GM23248 (cell line): ENCODE measurements around the gene PPP1CC.

Source experiments
- EZH2 ChIP-seq: fragments of 200-600 bp; sonication (generic); IDR thresholded peaks from 2 replicates; pipeline ENCODE4 v1.6.1; 2018; ENCODE audit warnings: antibody characterized with exemption, mild to moderate bottlenecking; ENCODE audit not compliant: insufficient read depth, poor library complexity, severe bottlenecking
- EZH2phosphoT487 ChIP-seq: fragments of 200-600 bp; sonication (generic); IDR thresholded peaks from 2 replicates; pipeline ENCODE4 v1.6.1; 2018; ENCODE audit warnings: antibody characterized with exemption, moderate library complexity, mild to moderate bottlenecking, low read depth; ENCODE audit not compliant: insufficient read depth

DNA sequence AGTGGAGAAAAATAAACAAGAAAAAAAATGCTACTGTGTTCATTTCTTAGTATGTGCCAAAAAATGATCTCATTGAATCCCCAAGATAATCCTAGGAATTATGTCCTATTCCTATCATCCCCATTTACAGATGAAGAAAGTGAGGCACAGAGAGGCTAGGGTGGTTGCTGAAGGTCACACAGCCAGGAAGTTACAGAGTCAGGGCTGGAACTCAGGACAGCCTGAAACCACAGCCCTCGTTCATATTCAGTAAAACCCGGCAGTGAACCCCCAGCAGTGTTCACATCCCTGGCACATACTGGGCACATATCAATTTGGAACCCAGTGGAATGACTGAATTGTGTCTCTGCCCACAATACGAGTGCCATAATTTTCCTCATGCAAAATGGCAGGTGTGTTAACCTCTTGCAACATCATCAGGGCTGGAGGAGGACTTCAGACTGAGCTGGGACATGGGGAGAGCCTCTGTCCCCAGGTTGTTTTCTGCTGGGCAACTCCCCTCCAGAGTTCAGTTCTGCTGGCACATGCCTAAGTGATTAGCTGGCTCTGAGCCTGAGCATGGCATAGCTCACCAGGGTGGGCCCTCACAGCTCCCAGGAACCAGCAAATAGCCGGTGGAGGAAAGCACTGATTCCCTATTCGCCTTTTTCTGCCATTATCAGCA is 2.0 kb upstream of the PPP1CC start:
- TF ChIP-seq EZH2 (no peak), EZH2phosphoT487 (no peak)
